Testis (tissue), 3 donors: ENCODE results near the gene CLDN10. TPM values are rescaled to one million over a fixed set of nuclear protein-coding genes. Genes with fewer than 3 reads are reported as not detected.

ENCODE experiments used
- DNase-seq: peaks from one replicate; pipeline ENCODE4 v3.0.0-alpha.2; 2019
- H3K27ac ChIP-seq, 2 donors: fragments of 200-600 bp; sonication (generic); one replicate each; pipeline ENCODE4 v1.5.1; 2019
- H3K27me3 ChIP-seq: fragments of 200-600 bp; sonication (generic); one replicate; pipeline ENCODE4 v1.5.1; 2019
- H3K36me3 ChIP-seq: fragments of 200-600 bp; sonication (generic); one replicate; pipeline ENCODE4 v1.5.1; 2017; ENCODE audit warnings: low read depth; ENCODE audit errors: missing control alignments
- H3K4me1 ChIP-seq: fragments of 200-600 bp; sonication (generic); one replicate; pipeline ENCODE4 v1.5.1; 2019
- H3K4me3 ChIP-seq, 2 donors: fragments of 200-600 bp; sonication (generic); one replicate each; pipeline ENCODE4 v1.5.1; 2017 to 2019
- H3K9me3 ChIP-seq: fragments of 200-600 bp; sonication (generic); one replicate; pipeline ENCODE4 v1.5.1; 2017
- CTCF ChIP-seq, 3 experiments: fragments of 450-650 bp in 2 of 3; fragments of 200-600 bp in 1 of 3; sonication (generic) in 1 of 3; IDR thresholded peaks; one replicate each; pipeline ENCODE4 v1.5.1; 2016 to 2019; ENCODE audit warnings: antibody characterized with exemption in 3 of 3, mild to moderate bottlenecking in 2 of 3, moderate library complexity in 1 of 3
- POLR2A ChIP-seq: fragments of 450-650 bp; IDR thresholded peaks from one replicate; pipeline ENCODE4 v1.6.1; 2017; ENCODE audit warnings: antibody characterized with exemption, mild to moderate bottlenecking, moderate library complexity
- WGBS, 2 donors: methylation state at CpG; one replicate each; pipeline ENCODE4 v1.1.5; 2018; 5-methylcytosine and 5-hydroxymethylcytosine counted together
- intact Hi-C: fragments of 100-400 bp; cut with DNase I; formaldehyde crosslinking; loops from one replicate; pipeline ENCODE4 v1.15.1; 2023; ENCODE audit warnings: low total_unique reads
- polyA plus RNA-seq: library from polyadenylated mRNA; stranded (reverse); fragments of 350-450 nt; fragmentation: Illumina TruSeq; extraction: RNeasy Lipid Tissue Mini Kit (QIAGEN cat#74804); gene quantifications from one replicate; pipeline ENCODE4 v1.2.3, GENCODE V29; 2014; ENCODE audit warnings: low read depth, low replicate concordance; ENCODE audit not compliant: insufficient read depth
- total RNA-seq, 2 donors: library from RNA; depleted of rRNA; stranded (reverse); fragments of >200 nt; gene quantifications; one replicate each; pipeline ENCODE4 v1.2.3, GENCODE V29; 2016

Gene CLDN10
- total and polyA plus RNA-seq, 3 donors from 2014 or later: 1.3 to 3.3 (median 1.8) TPM

DNA sequence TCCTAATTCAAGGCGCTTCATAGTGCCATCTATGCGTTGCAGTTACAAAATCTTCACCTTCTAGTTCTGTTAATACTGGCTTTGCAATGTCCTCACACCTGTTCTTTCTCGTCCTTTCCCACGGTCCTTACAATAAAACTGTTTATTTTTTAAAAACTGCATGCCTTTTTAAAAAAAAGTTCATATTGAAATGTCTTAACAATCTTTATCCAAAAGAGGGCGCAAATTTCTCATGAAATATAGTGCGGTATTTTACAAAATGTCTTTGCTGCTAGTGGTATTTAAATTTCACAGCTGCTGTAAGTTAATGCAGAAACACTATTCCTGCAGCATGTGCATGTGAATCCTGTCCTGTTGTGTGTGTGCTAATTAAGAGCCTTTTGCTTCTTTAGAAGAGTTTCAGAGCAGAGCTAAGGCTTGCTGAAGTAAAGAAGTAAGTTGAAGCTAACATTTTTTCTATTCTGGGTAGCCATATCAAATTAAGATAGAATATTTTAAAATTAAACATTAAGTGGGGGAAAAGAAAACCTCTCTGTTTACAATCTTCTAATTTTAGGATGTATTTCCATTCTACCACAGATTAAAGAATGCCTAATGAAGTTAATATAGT, 15.8 kb upstream of the CLDN10 start:
- H3K27ac ChIP-seq: no peak overlapping the region
- intact Hi-C loops: no loop called here

GRCh38 chr13:95540888-95541287, 11.6 kb upstream of the CLDN10 start:
- Histone ChIP-seq H3K36me3 (no peaks in the 10 kb centered on the region), H3K27me3 (no peaks in the 10 kb centered on the region), H3K4me1 (no peaks in the 10 kb centered on the region), H3K4me3 (no peak overlapping the region), H3K9me3 (no peaks in the 10 kb centered on the region), H3K27ac (no peak overlapping the region)
- DNase-seq: no peak
- TF ChIP-seq POLR2A (no peak), CTCF (IDR thresholded peaks at IDR 0.05) (no peak)
- intact Hi-C loops: no loop called here
- WGBS, 2 donors: 49 to 51% methylated on average over 6 of the region's 6 CpGs

More for the DNA sequence above, 15.8 kb upstream of the CLDN10 start:
- DNase-seq: no peak
- WGBS, 2 donors: 33 to 40% methylated on average over 6 of the region's 6 CpGs
- Histone ChIP-seq H3K9me3 (no peaks in the 10 kb centered on the region), H3K36me3 (no peaks in the 10 kb centered on the region), H3K27me3 (no peaks in the 10 kb centered on the region), H3K4me3 (no peak overlapping the region), H3K4me1 (no peaks in the 10 kb centered on the region)
- TF ChIP-seq POLR2A (no peak), CTCF (IDR thresholded peaks at IDR 0.05) (no peak)

- 62 to 65% methylated on average over 2 of the region's 2 CpGs for WGBS, 2 donors
- Histone ChIP-seq H3K36me3 (no peaks in the 10 kb centered on the region), H3K9me3 (no peaks in the 10 kb centered on the region), H3K27me3 (no peaks in the 10 kb centered on the region), H3K4me1 (no peaks in the 10 kb centered on the region), H3K4me3 (no peak overlapping the region), H3K27ac (no peak overlapping the region)
- intact Hi-C loops: no loop called here
- DNase-seq: no peak
- TF ChIP-seq POLR2A: no peak
- TF ChIP-seq CTCF (IDR thresholded peaks at IDR 0.05): no peak
These were observed 11.2 kb upstream of the CLDN10 start for GRCh38 chr13:95541308-95541707.

- no peaks in the 10 kb centered on the region for H3K36me3 ChIP-seq
- no peaks in the 10 kb centered on the region for H3K27me3 ChIP-seq
- WGBS, 2 donors: 91 to 94% methylated on average over 8 of the region's 8 CpGs
- no peaks in the 10 kb centered on the region for H3K9me3 ChIP-seq
- no peak overlapping the region for H3K27ac ChIP-seq
- TF ChIP-seq CTCF (IDR thresholded peaks at IDR 0.05) (no peak), POLR2A (no peak)
- DNase-seq: no peak
- intact Hi-C loops: no loop called here
- H3K4me1 ChIP-seq: no peaks in the 10 kb centered on the region
- H3K4me3 ChIP-seq: no peak overlapping the region
These were observed 10.5 kb upstream of the CLDN10 start for GRCh38 chr13:95541911-95542474.

- Histone ChIP-seq H3K4me1 (no peaks in the 10 kb centered on the region), H3K4me3 (no peak overlapping the region), H3K27me3 (no peaks in the 10 kb centered on the region), H3K9me3 (no peaks in the 10 kb centered on the region), H3K27ac (no peak overlapping the region), H3K36me3 (no peaks in the 10 kb centered on the region)
- TF ChIP-seq CTCF (IDR thresholded peaks at IDR 0.05): no peak
- no peak for TF ChIP-seq POLR2A
- intact Hi-C loops: no loop called here
- 81% methylated on average over 2 of the region's 2 CpGs for WGBS, 2 donors
- DNase-seq: no peak
These were observed 8.2 kb upstream of the CLDN10 start for GRCh38 chr13:95544293-95544692.
